ENCODE data around the gene PHACTR2.
"Not testable (repeated sequence)": the region's sequence is repeated elsewhere in the genome, so short reads cannot be mapped to it uniquely, and the experiment has no call there.

Gene PHACTR2

GRCh38 chr6:143773506-143774150 lies 95.9 kb downstream of the PHACTR2 start:
- DNase-seq = no peak

- DNase-seq = no peak
Observed at GRCh38 chr6:143774347-143774746, 96.6 kb downstream of the PHACTR2 start.

- no peak for DNase-seq
Observed at GRCh38 chr6:143775336-143775735, 97.6 kb downstream of the PHACTR2 start.

DNA sequence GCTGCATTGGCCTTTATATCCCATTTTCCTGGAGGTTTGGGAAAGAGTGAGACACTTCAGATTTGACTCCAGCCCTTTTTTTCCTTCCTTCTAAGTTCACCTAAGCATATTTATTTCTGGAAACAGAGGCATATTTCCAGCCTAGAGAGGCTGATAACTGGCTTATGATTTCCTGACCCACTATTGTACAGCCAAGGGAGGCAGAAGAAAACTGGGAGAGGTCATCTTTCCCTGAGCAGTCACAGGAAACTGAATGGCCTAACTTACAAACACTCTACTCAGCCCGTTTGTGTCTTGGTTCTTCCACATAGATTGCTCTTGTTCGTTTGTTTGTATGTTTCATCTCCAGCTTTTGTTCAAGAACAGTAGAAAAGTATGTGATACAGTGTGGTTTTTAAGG lies 101.2 kb downstream of the PHACTR2 start:
- DNase-seq = no peak

DNA sequence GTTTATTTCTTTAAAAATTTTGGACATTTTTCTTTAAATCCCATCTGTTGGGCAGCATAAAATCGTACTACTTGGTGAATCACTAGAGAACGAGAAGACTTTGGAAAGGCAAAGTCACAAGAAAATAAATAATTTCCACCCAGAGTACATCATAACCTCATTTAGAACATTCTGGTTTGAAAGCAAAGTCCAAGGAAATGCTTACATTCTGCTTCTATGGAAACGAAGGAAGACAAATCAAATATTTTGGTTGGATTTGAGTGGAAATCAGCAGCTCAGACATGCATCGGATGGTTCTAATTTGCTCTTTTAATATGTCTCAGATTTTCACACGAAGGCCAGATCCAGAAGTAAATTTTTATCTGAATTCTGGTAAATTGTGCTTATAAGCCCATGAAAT lies 104.7 kb downstream of the PHACTR2 start:
- DNase-seq = no peak

GRCh38 chr6:143783077-143783476 lies 105.3 kb downstream of the PHACTR2 start:
- DNase-seq = no peak

GRCh38 chr6:143784316-143784715 lies 106.6 kb downstream of the PHACTR2 start:
- DNase-seq = no peak

- DNase-seq = not testable (repeated sequence)
Observed at GRCh38 chr6:143786371-143786770, 108.6 kb downstream of the PHACTR2 start.

DNA sequence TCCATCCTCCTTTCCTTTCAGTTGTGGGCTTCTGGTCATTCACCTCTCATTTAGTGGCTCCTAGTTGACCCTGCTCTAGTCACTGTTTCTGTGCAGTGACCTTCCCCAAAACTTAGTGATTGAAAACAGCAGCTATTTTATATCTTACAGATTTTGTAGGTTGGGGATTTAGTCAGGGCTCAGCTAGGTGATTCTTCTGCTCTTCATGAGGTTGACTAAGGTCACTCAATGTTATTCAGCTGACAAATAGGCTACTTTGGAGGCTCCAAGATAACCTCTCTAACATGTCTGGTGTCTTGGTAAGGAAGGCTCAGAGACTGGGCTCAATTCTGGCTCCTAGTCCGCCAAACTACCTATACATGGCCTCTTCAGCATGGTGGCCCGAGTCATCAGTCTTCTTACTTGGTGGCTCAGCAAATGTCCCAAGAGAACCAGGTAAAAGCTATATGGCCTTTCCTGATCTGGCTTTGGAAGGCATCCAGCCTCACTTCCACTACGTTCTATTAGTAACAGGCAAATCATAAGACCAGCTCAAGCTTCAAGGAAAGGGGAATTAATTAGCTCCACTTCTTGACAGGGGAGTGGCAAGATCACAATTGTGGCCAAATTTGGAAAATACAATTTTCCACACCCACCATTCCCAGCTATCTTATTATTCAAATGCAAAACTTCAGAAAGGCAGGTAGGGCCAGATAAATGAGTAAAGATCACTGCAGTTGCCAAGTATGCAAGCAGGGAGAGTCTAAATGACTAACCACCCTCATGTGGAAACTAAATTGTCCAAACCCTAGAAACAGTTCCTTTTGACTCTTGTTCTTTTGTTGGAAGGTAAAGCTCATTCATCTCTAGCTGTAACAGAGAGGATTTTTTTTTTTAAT lies 114.9 kb downstream of the PHACTR2 start:
- no peak for DNase-seq

GRCh38 chr6:143793280-143793619 lies 115.5 kb downstream of the PHACTR2 start:
- DNase-seq = no peak

- not testable (repeated sequence) for DNase-seq
Observed at GRCh38 chr6:143796551-143796950, 118.8 kb downstream of the PHACTR2 start.

DNA sequence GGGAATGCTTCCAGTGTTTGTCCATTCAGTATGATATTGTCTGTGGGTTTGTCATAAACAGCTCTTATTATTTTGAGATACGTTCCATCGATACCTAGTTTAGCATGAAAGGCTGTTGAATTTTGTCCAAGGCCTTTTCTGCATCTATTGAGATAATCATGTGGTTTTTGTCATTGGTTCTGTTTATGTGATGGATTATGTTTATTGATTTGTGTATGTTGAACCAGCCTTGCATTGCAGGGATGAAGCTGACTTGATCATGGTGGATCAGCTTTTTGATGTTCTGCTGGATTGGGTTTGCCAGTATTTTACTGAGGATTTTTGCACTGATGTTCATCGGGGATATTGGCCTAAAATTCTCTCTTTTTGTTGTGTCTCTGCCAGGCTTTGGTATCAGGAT lies 120.7 kb downstream of the PHACTR2 start:
- not testable (repeated sequence) for DNase-seq

DNA sequence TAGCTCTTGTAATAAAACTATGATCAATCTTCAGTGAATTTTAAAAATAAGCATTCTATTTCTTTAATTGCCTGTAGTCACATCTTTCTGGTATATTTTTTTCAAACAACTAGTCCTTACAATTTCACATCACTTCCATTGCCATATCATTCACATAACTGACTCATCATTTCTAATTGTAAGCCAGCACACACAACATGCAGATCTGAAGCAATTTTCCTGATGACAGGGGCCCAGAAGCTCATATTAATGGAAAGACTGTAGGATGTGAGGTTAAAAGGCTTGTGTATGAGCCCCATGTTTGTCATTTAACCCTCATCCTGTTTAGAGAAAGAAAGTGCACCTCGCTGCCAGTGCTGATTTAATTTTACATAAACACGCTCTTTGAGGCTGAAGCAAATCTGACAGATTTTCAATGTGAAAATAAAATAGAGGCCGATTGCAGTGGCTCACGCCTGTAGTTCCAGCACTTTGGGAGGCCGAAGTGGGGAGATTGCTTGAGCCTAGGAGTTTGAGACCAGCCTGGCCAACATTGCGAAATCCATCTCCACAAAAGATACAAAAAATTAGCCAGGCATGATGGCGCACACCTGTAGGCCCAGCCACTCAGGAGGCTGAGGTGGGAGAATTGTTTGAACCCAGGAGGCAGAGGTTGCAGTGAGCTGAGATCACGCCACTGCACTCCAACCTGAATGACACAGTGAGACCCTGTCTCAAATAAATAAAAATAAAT lies 125.2 kb downstream of the PHACTR2 start:
- no peak for DNase-seq

DNA sequence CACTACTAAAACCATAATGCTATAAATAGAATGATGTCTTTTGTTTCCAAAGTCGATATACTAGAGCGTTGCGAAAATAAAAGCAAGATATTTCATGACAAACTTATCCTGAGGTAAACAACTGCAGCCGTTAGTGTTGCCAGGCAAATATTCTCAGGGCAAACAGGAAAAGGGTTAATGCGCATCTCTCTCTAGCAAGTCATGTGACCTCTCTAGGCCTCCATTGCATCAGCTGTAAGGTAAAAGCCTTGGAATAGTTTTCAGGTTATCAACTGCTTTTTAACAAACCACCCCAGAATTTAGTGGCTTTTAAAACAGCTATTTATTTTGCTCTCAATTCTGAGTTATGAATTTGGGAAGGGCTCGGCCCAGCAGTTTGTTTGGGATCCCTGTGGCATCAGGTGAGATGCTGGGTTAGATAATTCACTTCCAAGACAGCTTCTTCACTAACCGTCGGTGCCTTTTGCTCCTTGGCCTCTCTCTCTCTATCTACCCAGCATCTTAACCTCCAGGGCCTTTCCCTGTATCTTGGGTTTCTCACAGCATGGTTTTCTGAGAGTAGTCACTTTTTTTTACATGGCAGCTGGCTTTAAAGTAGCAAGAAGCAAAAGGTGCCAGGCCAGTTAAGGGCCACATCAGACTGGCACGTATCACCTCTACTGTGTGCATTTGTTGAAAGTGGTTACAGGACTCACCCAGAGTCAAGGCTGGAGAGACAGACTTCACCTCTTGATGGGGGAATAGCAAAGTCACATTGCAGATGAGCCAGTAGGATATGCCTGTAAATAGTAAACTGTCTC lies 126.2 kb downstream of the PHACTR2 start:
- no peak for DNase-seq

GRCh38 chr6:143804835-143805239 lies 127.1 kb downstream of the PHACTR2 start:
- no peak for DNase-seq

GRCh38 chr6:143806282-143807102 lies 128.7 kb downstream of the PHACTR2 start:
- DNase-seq = no peak

GRCh38 chr6:143807103-143807772 lies 129.5 kb downstream of the PHACTR2 start:
- DNase-seq = no peak

DNA sequence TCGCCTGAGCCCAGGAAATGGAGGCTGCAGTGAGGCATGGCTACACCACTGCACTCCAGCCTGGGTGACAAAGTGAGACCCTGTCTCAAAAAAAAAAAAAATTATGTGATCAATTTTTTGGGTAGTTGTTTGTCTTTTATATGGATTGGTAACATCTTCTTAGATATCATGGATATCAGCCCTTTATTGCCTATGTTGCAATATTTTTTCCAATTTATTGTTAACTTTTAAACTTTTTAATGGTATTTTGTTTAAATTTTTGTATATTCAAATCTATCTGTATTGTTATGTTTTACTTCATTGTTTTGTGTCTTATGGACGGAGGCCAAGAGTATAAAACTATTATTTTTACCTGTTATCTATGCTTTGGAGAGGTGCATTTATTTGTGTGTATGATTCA lies 133.0 kb downstream of the PHACTR2 start:
- DNase-seq = no peak

DNA sequence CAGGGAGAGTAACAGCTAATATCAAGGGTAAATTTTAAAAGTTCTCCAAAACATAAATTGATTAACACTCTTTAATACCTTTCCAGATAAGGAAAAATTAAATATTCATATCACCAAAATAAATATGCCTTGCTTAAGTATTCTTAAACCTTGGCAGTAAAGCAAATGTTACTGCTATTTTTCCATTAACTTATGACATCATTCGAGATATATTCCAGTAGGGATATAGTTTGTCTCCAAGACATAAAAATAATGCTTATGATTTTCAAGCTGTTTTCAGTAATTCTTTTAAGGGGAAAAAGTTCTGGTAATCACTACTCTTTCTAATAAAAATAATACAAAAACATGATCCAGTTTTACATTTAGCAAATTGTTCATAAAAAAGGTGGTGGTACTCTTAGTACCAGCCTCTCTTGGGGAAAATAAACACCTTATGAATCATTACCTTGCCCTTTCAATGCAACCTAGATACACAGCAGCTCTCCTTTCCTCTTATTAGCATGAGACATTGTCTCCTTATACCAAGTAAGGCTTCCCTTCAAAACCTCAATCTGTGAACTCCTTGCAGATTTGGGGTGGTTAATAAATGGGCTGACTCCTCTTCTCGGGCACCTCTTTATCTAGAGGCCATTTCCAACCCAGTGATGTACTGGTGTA lies 133.9 kb downstream of the PHACTR2 start:
- no peak for DNase-seq

- no peak for DNase-seq
Observed at GRCh38 chr6:143817621-143818020, 139.9 kb downstream of the PHACTR2 start.

- no peak for DNase-seq
Observed at GRCh38 chr6:143821359-143821758, 143.6 kb downstream of the PHACTR2 start.

Measured in CD4-positive, alpha-beta T cell treated with Interleukin-10 for 1 hour (primary cell).